Measurements from ENCODE around the gene AGPAT2.

AGPAT2 gene

DNA sequence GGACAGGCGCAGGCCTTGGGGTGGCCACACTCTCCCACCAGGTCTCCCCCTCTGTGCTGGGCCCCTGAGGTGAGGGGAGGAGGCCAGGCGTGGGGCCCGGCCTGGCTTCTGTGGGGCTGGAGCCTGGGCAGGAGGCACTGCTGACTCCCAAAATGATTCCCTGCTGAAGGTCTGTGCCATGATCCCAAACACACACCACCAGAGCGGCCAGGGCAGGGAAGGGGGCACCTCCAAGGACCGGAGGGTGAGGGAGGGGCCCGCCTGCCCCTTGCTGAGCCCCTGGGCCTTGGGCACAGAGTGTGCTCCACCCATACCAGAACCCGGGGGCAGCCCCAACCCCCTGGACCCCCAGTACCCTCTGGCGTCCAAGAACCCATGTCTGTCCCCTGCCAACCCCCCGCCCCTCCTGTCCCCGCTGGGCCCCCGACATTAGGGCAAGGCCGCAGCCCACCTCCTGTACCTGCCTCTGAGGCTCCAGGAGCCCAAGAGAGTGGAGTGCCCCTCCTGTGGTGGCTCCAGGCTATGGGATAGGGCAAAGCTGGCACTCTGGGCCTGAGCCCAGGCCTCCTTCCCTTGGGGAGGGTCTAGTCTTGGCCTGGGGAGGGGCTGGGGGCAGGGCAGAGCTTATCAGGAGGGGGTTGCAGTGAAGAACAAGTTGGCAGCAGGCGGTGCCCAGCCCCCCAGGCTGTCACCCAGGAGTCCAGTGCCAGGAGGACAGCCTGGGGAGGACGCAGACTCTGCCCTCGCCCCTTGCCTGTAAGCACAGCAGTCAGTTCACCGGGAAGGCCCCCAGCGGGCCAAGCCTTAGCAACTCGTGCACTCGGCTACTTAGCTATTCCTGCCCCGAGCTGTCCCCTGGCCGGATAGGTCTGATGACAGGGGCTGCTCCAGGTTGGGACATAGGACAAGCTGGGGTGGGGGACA, 27.1 kb downstream of the AGPAT2 start:
- no peak for DNase-seq

DNA sequence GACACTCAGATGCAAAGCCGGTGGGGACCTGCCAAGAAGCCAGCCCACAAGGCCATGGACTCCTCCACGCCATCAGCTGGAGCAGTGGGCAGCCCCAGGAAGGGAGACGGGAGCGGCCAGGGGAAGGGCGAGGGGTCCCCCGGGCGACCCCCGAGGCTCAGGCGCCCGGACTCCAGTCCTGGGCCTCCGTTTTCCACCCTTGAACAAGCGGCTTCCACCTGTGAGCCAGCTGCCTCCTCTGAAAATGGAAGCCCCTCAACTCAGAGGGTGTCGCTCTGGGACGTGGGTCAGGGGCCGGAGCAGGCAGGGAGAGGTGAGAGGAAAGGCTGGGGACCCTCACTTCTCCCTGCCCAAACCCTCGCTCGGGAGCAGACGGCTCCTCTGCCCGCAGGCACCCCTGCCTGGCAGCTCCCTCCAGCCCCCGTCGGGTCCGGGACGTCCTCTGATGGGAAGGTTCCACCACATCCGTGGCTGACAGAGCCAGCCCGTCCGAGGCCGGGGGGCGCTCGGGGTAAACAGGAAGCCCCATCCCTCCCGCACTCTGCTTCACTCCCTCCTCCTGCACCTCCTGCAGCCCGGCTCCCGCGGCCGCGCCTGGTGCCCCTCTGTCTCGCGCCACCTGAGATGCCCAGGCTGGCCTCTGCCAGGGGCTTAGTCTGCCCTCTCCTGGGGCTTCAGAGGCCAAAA, 28.3 kb downstream of the AGPAT2 start:
- no peak for DNase-seq

DNA sequence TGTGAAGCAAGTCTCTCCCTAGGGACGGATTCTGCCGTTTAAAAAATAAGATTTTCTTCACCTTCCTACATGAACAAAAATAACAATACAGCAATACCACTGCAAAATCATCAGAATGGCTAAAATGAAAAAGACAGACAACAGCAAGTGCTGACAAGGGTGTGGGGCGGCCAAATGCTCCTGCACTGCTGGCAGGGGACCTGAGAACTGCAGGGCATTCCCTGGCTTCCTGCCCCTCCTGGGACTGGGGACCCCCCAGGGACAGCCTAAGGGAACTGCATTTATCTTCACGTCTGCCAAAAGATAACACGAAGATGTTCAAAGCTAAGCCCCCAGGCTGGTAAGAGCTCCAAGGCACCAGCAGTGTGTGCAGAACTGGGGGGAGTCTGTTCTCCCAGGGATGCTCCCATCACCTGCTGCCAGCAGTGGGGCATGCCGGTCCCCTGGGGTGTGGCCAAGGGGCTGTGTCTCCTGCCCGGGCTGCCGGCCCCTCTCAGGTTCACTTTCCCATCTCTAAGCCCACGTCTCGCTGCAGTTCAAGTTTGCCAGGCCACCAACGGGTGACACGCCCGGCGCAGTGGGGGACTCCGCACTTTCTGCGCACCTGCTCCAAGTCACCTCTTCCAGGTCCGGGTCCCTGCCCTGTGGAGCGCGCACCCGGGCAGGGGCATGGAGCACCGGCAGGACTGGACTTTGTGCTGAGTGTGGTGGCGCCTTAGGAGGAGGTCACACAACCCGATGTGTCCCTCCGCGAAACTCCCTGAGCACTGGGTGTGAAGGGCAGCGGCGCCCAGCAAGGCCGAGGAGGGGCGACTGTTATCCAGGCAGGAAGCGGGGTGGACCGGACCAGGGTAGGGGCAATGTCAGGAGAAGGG, 29.0 kb downstream of the AGPAT2 start:
- no peak for DNase-seq

DNA sequence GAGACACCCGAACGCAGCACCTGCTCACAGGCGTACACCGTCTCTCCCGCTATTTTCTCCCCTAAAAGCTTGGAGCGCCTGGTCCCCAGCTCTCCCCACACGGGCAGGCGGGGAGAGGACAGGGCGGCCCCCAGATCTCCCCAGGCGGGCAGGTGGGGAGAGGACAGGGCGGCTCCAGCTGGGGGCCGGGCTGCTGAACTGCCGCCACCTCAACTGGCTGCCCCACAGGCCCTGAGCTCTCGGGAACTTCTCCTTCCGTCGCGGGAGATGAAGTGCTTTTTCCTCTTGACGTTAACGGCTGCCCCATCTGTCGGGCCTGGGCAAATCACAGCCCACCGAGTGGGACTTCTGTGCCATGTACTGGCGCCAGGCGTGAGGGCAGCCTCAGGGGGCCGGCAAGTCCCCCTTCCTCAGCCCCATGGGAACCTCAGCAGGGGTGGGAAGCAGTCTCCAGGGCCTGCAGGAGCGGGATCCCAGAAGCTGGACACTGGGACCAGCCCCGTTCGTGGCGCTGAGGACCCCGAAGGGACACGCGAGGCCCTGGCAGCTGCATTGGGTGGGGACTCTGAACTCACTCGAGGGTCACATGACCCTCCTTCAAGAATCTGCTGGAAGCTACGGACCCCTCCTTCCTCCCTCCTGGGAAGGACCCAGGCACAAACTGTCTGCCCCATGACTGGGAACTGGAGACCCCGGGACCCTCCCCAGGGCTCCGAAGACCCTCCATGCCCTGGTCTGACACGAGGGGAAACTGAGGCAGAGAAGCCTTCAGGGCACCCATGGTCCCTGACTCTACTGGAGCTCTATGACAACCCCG, 30.3 kb downstream of the AGPAT2 start:
- no peak for DNase-seq

- no peak for DNase-seq
Observed at GRCh38 chr9:136656183-136656738, 31.0 kb downstream of the AGPAT2 start.

DNA sequence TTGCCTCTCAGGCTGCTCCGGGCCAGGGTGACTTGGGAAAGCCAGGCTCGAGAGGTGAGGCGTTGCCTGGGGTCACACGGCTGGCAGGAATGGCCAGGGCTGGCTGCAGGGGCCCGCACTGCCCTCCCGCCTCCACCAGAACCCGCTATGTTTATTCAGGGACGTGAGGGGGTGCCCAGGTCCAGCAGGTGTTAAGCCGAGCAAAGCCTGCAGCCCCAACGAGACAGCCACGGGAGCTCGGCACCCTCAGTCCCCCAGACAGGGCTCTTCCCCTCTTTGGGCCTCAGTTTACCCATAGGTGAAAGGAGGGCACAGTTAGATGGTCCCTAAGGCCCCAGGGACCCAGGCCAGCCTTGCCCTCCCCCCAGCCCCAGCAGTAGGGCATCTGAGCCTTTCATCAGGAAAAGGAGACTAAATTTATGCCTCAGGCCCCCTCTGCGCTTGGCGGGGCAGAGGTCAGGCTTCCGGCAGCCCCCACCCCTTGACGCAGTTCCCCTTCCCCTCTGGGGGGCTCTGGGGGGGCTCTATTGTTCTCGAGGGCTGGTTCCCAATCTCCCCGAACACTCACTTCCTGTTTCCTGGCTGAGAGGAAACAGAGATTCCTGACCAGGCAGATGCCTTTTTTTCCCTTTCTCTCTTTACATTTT, 31.6 kb downstream of the AGPAT2 start:
- DNase-seq, result no peak

- DNase-seq, result no peak
Observed at GRCh38 chr9:136654820-136655535, 32.3 kb downstream of the AGPAT2 start.

GRCh38 chr9:136653323-136654079, 33.8 kb downstream of the AGPAT2 start:
- no peak for DNase-seq

GRCh38 chr9:136651860-136652259, 35.4 kb downstream of the AGPAT2 start:
- no peak for DNase-seq

DNA sequence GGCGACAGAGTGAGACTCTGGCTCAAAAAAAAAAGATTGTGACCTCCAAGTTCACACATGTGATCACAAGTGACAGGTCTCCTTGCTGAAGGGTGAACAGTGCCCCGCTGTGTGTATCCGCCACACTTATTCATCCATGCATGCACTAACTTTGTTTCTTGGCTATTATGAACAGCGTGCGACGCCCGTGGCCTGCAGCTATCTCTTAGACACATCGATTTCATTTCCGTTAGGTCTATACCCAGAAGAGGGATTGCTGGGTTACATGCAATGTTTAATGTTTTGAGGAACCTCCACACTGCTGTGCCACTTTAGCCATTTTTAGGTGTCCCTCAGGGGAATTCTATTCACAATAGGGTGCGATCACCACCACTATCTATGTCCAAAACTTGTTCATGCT, 36.6 kb downstream of the AGPAT2 start:
- DNase-seq, result no peak

GRCh38 chr9:136650021-136650420, 37.2 kb downstream of the AGPAT2 start:
- no peak for DNase-seq

DNA sequence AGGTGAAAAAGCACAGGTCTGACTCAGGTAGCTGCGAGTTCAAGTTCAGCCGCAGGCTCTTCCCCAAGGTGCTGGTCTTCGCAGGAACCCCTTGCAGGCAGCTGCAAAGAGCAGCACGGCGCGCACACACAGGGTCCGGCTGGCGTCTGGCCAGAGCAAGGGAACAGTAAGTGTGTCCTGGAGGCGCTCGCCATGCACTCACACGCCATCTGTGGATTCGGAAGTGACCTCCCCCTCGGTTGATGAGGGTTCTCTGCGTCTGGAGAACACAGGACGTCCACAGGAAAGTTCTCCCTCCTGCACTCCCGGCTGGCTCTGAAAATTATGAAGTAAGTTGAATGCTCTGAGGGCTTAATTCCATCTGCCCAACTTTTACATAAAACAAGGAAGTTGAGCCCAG, 38.5 kb downstream of the AGPAT2 start:
- no peak for DNase-seq

DNA sequence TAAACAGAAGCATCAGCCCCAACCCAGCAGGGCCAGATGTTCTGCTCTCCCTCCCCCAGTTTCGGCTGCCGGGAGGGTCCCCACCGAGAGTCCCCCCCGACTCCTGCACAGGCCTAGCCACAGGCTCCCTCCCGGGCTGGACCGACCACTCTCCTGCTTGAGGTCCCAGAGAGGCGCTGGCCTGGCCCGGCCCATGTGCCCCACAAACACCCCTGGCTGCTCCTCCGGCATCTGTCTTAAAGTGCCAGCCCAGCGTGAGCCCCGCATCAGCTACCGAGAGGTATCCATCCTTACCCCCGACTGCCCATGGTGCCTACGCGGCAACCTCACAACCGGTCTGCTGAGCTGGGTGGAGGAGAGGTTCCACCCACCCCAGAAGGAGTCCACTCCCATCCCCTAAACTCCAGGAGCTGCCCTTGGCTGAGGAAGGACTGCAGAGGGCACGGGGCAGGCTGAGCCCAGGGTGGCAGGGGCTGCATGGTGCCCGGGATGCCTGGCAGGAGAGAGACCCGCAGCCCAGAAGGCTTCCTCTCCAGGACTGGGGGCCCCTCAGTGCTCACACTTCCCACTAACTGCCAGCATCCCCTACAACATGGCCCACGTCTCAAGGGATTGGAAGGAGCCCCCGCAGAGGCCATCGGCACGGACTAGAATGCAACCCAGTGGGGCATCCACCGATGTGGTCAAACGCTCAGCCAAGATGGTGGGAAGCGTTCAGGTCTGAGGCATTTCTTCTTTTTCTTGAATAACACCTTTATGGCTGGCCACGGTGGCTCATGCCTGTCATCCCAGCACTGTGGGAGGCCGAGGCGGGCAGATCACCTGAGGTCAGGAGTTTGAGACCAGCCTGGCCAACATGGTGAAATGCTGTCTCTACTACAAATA, 40.2 kb downstream of the AGPAT2 start:
- no peak for DNase-seq

DNA sequence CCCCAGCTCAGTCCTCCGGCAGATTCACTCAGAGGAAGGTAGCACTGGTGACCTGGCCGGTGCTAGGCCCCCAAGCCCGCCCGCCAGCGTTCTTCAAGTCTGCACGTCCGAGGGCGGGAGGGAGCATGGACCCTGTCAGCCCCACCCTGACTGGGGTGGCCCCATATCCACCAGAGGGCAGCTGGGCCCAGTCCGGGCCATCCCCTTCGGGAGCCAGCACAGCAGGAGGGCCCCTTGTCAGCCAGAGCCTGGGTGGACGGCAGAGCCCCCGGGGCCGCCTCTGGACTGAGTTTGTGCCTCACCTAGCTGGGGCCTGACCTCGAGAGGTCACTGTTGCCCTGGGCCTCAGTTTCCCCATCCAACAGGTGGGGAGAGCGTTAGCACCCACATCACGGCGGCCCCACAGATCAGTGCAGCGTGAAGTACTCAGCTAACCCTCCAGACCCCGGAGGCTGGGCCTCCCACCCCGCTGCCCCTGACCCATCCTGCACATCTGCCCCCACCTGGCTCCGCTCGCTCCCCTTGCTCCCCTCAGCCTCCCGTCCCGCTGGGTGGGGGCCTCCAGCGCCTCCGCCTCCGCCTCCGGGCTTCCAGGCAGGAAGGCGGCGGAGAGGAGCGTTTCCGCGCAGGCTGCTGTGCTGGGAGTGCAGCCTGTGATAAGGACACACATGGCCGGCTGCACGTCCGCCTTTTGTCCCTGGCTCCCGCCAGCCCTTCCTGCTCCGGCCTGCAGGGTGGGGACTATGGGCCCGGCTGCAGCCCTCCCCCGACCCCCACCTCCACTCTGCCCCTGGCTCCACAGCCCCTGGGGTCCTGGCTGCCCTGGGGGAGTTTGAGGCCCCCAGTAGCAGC, 41.1 kb downstream of the AGPAT2 start:
- DNase-seq, result no peak

DNA sequence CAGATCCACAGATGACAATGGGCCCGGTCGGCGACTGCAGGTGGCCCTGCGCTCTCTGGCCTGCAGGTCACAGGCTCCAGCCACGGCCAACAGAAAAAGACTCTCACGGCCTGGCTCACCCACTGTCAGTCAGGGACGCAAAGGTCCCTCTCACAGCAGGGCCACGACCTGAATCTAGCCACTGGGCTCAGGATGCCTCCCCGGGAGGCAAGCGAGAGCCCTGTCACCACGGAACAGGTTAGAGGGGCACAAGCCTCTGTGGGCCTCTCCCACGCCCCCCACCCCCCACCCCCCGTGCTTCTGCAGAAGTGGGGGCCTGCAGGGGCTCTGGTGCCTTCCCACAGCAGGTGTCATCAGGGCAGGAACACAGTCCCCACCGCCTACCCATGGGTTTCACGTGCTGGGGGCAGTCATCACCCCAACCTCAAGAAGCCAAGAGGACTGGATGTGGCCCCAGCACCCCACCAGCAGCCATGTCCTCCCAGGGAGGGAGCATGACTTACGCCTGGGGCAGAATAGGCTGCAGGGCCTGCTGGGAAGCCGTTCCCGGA, 41.8 kb downstream of the AGPAT2 start:
- no peak for DNase-seq

DNA sequence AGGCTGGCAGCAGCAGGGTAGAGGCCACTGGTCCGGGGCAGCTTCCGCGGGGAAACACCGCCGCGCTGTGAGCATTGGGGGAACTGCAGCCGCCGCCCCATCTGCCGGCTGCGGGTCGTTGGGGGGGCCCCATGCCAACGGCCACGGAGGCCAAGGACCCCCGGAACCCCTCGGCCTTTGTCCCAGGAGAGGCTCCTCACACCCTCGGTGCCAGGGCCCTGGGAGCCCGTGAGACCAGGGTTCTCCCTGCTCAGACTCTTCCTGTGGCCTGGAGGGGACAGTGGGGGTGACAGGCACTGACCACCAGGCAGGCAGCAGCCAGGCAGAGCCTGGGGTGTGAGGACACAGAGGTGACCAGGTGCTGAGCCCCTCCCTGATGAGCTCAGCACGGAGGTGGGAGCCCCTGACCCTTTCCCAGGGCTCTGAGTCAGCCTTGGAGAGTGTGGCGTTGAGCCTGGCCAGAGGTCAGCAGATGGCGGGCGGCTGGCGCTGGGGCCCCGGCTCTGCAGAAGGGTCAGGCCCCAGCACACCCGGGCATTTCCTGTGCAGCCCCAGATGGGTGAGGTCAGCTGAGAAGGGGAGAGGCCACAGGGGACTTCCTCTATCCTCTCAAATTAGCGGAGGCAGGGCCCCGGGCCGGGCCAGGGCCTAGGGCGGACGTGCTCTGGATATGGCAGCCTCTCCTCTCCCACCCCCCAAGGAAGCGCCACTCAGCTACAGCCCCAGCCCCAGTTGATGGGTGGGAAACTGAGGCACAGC, 42.5 kb downstream of the AGPAT2 start:
- no peak for DNase-seq

DNA sequence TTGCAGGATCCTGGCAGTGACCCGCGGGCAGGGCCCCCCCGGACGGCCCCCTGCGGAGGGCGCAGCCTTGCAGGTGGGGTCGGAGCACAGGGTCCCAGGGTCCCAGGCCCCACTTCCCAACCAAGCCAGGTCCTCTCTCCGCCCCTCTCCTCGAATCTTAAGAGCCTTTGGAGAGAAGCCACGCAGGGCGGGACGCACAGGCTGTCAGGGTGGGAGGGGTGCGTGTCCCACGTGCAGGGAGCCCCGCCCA, 43.0 kb downstream of the AGPAT2 start:
- peak; percentile 29 for DNase-seq
